Hindlimb muscle (tissue), 1 donor: ENCODE results near the gene ZNF618. TPM values are rescaled to one million over a fixed set of nuclear protein-coding genes. Genes with fewer than 3 reads are reported as not detected.

Experiments
- DNase-seq: peaks from one replicate; pipeline ENCODE4 v3.0.0-alpha.2; 2013
- polyA plus RNA-seq: library from polyadenylated mRNA; unstranded; fragments of 120-200 nt; gene quantifications from one replicate; pipeline ENCODE4 v1.2.1, GENCODE V29; 2013; ENCODE audit not compliant: insufficient read length

Gene ZNF618
- polyA plus RNA-seq, 1 donor = 15.1 TPM

DNA sequence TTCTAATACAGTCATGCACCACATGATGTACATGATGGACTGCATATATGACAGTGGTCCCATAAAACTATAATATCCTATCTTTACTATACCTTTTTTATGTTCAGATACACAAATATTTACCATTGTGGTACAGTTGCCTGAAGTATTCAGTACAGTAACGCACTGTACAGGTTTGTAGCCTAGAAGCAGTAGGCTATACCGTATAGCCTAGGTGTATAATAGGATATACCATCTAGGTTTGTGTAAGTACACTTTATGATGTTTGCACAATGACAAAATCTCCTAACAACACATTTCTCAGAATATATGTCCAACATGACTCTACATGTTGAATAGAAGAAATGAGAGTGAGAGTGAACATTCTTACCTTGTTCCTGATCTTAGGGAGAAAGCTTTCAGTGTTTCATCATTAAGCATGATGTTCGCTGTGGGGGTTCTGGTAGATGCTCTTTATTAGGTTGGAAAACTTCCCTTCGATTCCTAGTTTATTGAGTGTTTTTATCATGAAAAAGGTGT lies 170.2 kb downstream of the ZNF618 start:
- DNase-seq = no peak

DNA sequence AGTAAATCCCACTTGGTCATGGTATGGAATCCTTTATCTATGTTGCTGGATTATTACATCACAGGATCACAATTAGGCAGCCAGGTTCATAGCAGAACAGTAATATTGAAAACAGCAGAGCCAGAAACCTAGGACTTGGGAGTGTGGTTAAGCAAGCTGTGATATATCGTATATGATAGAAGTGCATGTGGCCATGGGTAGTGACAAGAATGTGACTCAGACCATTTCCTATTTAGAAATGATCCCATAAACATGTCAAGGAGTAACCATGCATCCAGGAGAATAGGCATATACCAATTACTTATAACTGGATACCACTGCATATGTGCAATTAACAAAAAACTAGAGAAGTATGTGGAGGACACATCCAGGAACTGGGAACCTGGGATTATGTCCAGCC lies 170.8 kb downstream of the ZNF618 start:
- DNase-seq = no peak

DNA sequence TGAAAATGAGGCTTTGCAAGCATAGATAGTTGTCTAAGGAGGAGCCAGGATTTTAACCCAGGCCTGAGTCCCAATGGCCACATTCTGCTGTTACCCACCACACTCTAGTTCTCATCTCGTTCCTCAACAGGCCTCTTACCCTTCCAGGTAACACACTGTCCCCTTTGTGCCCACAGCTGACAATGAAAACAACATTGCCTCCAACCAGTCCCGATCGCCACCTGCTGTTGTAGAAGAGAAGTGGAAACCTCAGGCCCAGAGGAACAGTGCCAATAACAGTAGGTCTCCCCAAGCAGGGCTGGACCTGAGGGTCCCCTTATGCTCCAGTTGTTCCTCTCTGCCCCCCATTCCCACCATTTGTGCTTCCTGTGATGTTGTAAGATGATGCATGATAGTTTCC lies 171.6 kb downstream of the ZNF618 start:
- no peak for DNase-seq

DNA sequence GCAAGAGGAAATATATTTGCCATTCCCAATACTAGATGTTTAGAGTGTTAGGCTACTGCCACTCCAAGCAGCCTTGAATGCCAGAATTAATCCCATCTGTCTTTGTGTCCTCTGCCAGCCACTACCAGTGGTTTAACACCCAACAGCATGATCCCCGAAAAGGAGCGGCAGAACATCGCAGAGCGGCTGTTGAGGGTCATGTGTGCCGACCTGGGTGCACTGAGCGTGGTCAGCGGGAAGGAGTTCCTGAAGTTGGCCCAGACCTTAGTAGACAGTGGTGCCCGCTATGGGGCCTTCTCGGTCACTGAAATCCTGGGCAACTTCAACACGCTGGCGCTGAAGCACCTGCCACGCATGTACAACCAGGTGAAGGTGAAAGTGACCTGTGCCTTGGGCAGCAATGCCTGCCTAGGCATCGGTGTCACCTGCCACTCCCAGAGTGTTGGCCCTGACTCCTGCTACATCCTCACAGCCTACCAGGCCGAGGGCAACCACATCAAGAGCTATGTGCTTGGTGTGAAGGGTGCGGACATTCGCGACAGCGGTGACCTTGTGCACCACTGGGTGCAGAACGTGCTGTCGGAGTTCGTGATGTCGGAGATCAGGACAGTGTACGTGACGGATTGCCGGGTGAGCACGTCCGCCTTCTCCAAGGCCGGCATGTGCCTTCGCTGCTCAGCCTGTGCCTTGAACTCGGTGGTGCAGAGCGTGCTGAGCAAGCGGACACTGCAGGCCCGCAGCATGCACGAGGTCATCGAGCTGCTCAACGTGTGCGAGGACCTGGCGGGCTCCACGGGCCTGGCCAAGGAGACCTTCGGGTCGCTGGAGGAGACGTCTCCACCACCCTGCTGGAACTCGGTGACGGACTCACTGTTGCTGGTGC lies 172.7 kb downstream of the ZNF618 start:
- no peak for DNase-seq

DNA sequence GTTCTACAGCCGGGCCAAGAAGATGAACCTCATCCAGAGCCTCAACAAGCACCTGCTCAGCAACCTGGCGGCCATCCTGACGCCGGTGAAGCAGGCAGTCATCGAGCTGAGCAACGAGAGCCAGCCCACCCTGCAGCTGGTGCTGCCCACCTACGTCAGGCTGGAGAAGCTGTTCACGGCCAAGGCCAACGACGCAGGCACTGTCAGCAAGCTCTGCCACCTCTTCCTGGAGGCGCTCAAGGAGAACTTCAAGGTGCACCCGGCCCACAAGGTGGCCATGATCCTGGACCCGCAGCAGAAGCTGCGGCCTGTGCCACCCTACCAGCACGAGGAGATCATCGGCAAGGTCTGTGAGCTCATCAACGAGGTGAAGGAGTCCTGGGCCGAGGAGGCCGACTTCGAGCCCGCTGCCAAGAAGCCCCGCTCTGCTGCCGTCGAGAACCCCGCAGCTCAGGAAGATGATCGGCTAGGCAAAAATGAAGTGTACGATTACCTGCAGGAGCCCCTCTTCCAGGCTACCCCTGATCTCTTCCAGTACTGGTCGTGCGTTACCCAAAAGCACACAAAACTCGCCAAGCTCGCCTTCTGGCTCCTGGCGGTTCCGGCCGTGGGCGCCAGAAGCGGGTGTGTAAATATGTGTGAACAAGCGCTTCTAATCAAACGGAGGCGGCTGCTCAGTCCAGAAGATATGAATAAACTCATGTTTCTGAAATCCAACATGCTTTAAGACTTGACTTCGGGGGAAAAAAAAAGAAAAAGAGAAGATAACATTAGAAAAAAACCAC lies 173.5 kb downstream of the ZNF618 start:
- no peak for DNase-seq

DNA sequence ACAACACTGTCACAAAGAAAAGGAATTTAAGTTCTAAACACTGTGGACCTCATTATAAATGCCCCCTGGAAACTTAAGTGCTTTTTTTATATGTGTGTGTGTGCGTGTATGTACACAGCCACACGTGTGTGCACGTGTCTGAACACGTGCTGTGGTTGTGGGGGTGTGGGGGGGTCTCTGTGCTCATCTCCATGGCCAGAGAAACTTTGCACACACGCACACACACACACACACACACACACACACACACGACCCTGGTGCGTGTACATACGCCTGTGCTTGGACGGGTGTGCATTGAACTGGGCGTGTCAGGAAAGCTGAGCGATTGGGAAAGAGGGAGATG lies 174.1 kb downstream of the ZNF618 start:
- DNase-seq = no peak

DNA sequence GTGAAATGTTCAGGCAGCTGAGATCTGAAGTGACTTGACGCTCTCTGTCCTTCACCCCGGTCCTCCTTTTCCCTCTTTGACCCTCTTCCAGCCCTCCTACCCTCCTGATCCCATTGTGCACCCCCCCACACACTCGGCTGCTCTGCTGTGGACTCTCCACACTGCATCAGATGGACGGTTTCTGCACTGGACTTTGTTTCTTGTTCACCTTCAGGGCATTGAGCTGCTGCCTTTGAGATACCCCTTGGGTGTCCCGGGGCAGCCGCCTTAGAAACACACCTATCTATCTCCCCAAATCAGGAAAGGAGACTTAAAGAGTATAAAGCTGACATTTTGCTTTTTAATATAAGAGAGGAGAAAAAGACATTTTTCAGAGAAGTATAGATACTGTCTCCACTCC lies 174.5 kb downstream of the ZNF618 start:
- DNase-seq = no peak

DNA sequence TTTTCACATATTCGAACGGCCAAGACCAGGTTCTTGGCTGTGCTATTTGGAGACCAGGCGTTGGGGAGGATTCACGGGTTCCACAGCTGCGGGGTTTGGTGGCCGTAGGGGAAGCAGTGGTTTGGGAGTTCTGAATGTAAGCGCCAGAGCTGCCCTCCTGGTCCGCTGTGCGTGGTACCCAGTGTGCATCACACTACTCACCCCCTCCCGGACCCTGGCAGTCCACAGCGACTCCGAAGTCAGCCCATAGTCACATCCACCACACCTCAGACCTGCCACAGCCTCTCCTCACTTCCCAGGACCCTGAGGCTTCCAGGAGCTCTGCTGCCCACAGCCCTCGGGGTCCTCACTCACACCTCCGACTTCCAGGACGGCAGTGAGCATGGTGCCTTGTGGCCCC lies 175.2 kb downstream of the ZNF618 start:
- no peak for DNase-seq

DNA sequence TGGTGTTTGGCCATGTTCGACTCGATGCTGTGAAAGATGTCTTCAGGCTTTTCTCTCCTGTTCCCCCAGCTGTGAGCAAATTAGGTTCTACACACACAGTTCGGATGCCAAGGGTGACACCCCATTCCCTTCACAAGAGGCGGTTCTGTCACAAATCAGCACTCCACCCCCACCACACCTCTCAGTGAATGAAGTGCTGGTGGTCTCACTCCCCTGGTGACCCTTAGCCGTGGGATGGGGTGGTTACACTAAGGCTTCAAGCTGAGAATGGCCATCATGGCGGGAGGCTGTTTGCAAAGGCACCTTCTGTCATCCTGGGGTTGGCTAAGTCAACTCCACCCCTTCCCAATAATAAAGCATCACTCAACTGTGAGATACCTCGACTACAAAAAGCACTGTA lies 175.6 kb downstream of the ZNF618 start:
- DNase-seq = no peak

DNA sequence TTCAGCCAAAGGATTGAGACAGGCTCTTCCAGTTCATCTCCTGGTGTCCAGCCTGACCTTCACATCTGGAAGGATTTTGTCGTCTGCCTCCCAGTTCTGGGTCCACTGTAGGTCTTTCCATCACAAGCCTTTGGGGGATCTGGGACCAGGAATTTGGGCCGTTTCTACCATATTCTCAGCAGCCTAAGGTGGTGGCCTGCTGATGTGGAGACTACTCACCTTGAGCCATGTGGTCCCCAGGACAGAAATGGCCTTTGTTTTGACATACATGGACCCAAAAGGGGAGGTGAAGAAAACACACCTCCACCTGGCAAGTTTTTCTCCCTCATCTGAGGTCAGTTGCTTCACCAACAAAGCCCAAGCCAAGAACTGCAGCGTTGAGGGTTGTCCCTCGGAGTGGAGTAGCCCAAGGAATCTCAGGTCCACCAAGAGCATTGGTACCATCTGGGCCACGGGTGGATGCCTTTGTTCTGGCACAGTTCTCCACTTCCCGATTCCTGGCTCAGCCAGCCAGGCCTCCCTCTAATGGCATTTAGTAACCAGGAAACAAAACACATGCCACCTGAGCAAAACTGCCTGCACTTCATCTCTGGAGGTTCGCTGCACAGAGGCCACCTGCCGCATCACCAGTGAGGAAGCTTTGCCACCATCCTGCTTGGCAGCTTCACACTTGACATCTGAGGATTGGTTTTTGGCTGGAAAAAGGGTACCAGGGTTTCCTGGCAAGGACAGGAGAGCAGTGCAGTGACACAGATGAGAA lies 177.3 kb downstream of the ZNF618 start:
- no peak for DNase-seq

DNA sequence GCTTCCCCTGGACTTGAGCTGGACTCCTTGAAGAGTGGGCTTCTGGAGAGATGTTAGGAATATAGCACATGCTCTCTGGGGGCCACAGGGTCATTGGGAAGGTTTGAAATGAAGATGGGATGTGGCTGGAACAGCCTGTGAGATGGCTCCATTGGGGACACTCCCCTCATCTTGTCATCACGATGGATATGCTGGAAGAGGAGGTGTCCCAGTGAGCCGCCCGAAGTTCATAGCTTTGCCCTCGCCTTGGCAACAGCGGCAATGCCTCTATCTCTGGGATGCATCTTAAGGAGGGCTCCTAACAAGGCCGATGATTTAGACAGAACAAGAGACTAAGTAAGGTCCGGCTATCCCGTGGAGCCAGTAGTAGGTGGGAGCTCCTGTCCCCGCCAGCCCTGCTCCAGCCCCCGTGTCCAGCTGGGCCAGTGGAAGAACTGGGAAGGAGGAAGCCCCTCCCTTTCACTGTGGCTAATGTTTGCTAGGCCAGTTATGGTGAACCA lies 178.1 kb downstream of the ZNF618 start:
- DNase-seq = no peak

DNA sequence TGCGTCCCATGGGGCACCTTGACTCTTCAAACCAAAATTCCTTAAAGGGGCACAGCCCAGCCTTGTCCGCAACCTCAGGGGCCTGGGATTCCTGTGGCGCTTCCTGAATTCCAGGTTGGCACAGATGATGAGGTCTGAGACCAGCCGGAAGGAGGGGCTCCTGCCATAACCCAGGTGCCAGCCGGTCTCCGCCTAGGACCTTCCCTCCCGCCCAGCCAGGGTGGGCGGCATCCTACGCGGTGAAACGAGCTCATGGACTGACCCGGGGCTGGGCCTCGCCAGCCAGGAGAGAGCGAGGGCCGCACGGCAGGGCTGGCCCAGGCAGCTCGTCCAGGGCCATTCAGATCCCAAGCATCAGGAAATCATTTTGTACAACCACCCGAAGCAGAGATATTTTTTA lies 179.0 kb downstream of the ZNF618 start:
- DNase-seq = no peak

DNA sequence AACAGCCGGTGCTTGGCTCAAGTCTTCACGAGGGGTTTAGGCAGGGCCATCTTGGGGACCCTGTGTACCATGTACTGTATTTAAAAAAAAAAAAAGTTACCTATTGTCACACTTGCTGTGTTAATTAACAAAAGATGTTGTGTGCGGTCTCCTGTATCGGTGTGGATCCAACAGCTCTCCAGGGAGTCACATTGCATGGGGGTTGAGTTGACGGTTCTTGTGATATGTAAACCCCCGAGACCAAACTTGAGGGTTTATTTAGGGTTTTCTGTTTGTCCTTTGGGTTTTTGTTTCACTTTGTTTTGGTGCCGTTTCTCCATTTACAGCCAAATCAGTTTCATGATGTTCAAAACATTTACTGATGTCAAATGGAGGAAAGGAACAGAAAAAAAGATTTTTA lies 179.8 kb downstream of the ZNF618 start:
- DNase-seq = no peak

DNA sequence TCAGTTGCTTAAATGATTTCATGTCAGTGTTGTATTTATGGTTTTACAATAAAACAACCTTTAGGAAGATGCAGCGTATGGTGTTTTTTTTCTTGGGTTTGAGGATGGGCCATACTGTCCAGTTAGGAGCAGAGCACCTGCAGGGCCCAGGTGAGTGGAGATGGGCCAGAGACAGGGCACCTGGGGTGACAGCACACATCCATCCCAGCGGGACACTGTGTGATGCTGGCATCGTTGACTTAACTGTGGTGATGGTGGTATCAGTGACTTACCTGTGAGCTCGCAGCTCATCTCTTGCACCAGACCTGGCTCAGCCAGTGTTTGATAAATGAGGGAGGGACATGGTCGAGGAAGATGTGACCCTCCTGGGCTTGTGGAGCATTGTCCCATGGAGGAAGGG lies 180.4 kb downstream of the ZNF618 start:
- no peak for DNase-seq

DNA sequence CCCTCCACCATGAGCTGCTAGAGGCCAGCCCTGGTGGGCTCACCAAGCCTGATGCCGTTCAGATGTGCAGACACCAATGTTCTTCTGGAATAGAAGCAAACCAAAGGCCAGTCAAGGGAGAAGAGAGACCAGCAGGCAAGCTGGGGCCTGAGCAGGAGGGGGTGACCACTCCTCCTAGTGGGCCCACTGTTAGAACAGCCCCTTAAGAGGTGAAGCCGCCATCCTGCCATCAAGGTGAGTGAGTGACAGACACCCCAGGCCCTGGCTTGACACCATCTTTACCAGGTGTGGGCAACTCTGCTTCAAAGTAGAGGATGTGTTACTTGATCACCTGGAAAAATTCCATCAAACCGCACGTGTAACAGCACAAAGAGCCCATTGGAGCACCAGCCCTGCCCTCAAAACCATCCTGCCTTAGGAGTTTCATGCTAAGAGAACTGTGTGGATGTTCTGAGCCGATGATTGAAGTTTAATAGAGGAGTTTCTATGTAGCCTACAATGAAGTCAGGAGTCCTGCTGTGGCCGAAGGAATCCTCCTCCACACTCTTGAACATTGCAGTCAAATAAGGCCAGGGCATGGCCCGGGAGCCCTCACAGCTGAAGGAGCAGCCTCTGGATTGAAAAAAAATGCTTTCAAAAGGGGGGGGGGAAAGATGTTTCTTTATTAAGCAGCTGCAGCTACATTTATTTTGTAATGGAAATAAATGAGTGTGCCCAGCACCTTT lies 181.2 kb downstream of the ZNF618 start:
- no peak for DNase-seq

DNA sequence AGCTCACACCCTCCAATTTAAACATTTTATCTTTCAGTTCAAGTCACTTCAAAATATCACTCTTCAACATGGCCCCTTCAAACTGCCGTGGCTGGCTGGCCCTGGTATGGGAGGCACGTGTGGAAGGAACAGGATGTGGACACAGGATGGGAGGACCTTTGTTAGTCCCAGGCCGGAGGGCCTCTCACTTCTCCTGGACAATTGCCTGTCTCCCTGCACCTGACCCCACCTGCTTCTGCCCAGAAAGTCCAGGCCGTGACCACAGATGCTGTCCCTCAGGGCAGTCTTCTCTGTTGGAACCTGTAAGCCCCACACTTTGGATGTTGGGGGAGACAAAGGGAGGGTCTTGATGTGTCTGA lies 182.6 kb downstream of the ZNF618 start:
- no peak for DNase-seq

DNA sequence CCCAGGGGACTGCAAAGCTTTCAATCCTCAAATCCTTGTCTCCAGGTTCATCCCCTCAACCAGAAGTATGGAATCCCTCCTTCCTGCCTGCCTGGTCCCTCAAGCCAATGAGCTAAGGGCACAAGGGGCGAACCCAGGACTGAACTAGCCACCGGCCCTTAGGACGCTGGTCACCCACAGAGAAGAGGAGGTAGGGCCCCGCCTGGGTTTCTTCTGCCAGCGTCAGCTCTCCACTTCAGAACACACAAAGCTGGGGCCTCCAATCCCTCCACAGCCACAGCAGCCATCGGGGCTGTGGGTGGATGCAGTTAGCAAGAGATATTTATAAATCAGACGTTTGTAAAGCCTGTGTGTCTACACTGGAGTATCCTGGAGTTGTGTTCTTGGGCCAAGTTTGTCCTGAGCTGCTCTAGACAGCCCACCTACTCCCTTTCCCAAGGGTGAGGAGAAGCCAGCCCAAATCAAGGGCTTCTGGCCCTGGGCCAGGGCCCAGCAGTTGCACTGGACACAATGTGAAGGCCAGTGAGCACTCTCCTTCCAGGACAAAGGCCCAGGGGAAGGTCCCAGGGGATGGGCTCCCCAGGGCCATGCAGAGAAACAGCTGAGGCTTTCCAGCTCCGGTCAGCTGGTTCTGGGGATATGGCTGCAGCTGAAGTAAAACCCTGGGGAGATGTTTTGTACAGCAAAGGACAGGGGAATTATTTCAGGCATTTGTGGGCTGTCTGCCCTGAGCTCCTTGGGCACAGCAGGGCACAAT lies 183.1 kb downstream of the ZNF618 start:
- no peak for DNase-seq

DNA sequence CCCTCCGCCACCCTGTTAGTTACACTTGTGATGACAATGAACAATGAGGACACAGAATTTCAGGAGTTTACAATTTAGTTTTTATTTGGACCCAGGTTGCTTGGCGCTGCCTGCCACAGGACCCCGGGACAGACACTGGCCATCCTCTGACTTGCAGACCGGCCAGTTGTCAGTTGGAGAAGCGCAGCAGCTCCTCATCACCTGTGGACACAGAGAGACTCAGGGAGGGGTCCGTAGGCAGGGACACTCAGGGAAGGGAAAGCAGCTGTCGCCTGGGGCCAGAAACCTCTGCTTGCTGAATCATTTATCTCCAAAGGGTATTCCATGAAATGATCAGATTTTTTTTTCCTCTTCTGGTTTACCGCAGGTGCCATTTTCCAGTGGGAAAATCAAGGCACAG lies 184.0 kb downstream of the ZNF618 start:
- no peak for DNase-seq

DNA sequence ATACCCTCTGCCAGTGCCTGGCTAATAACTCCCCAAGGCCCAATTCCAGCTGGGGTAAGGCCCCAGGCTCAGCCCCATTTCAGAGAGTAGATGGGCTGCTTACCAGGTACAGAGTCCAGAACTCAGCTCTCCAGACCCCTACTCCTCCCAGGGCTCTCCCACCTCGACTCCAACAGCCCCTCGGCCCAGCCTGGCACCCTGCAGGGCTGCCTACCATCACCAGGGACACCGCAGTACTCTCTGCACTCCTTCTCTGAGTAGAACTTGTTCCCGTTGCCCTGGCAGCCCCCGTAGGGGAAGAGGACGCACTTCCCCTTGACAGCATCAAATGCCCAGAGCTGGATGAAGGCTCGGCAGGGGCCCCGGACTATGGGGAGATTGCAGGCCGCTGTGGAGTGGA lies 184.6 kb downstream of the ZNF618 start:
- DNase-seq = no peak

DNA sequence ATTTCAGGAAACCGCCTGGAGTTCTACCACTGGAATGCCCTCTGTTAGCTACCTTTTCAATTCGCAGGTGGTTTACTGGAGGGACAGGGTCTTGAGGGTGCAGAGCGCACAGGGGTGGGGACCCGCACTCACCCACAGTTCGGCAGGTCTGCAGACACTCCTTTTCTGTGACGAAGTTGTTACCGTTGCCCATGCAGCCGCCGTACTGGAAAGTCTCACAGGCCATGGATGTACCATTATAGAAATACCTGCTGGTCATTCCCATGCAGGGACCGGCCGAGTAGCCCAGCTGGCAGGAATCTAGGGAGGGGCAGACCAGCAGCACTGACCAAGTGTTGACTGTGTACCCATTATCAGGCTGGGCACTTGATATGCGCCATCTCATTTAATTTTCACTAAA lies 185.2 kb downstream of the ZNF618 start:
- no peak for DNase-seq

DNA sequence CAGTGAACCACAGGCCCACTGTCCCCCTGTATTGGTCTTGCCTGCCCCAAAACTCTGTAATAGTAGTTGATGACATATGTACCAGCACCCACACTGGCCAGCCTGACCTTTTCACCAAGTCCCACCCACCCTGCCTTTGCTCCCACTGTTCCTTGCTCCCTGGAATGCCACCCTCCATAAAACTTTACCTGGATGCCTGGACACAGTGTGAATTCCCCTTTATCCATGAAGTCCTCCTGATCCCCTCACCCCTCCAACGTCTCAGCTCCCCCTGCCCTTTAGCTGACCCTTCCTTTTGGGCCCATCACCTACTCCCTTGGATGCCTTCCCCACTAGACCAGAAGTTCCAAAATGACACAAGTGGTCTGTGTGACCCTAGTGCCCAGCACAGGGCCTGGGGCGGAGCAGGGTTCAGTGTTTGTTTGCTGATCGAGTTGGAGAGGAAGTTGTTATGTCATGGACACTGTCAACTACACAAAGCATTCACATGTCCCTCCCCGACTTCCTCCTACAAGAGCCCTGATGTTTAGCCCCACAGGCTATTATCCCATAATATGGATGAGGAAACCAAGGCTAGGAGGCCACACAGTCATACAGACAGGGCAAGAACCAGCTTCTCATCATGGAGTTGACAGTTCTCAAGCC lies 185.8 kb downstream of the ZNF618 start:
- no peak for DNase-seq
